AG20443 (cell line): ENCODE data around the gene BTF3.

Source experiments
- DNase-seq: peaks from one replicate; pipeline ENCODE4 v3.0.0; 2012; ENCODE audit warnings: low spot score, mixed read lengths

The BTF3 gene

GRCh38 chr5:73523861-73524260, 25.6 kb downstream of the BTF3 start:
- no peak for DNase-seq

DNA sequence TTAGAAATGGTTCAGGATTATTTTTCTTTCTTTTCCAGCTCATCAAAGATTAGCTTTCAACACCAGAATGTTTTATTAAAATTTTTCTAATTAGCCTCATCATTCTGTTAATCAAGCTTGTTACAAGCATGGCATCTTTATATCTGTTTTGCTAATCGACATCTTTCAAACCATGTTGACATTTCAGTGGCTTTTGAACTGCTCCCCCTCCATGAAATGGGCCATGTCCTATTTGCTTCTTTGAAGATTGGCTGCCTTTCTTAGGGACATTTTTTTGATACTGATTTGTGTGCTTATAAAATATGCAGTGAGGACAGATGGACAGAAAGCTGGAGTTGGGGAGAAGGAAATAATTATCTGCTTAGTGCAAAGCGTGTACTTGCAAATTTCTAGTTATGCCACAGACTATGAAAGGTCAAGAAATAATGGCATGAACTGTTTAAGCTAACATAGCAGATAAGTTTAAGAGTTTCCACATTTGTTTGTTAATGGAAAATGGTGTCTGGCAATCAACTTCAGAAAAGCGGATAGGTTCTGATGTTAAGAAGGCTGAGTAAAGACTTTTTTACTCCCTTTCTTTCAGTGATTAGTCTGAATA, 27.5 kb downstream of the BTF3 start:
- no peak for DNase-seq

GRCh38 chr5:73528248-73528647, 30.0 kb downstream of the BTF3 start:
- no peak for DNase-seq

GRCh38 chr5:73529081-73529480, 30.8 kb downstream of the BTF3 start:
- no peak for DNase-seq

- peak; percentile 38 for DNase-seq
These were observed 33.1 kb downstream of the BTF3 start for GRCh38 chr5:73531356-73531755.

DNA sequence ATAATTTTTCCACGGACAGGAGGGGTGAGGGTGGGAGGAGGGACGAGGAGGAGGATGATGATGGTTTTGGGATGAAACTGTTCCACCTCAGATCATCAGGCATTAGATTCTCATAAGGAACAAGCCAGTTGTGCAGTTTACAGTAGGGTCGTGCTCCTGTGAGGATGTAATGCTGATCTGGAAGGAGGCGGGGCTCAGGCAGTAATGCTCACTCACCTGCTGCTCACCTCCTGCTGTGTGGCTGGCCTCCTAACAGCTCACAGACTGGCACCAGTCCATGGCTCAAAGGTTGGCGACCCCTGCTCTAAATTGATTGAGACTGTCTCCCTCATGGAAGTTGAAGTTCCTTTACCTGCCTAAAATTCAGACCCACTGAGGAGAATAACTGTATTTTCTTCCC, 34.0 kb downstream of the BTF3 start:
- no peak for DNase-seq

DNA sequence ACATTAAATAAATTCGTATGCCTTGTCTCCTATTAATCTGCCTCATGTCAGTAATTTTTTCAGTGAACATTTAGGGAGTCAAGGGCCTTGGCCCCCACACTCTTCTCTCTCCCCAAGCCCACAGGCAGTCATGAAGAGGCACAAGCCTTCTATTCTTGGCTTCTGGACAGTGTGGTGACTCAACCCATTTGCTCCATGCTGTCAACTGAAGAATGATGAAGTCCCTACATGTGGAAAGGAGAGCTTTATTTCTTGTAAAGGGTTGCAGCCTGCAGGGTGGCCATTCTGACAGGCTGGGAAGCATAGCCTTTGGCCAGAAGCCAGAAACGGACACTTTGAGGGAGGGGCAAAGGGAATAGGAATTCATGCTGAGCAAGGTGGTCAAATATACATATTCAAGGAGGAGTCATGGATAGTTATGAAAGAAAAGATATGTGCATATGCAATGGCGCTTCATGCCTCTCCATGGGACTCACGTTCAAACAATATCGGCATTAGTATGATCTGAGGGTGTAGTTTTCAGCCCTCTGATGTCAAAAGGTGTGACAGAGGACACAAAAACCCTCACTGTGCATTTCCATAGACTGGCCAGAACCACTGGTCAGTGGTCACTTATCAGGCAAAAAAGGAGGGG, 35.9 kb downstream of the BTF3 start:
- DNase-seq: peak; percentile 48

- DNase-seq: no peak
These were observed 36.7 kb downstream of the BTF3 start for GRCh38 chr5:73534971-73535370.

- no peak for DNase-seq
These were observed 41.5 kb downstream of the BTF3 start for GRCh38 chr5:73539730-73540129.

GRCh38 chr5:73540192-73540591, 42.0 kb downstream of the BTF3 start:
- DNase-seq: peak; percentile 61

GRCh38 chr5:73542020-73542419, 43.8 kb downstream of the BTF3 start:
- DNase-seq: no peak

- no peak for DNase-seq
These were observed 46.5 kb downstream of the BTF3 start for GRCh38 chr5:73544429-73545402.

DNA sequence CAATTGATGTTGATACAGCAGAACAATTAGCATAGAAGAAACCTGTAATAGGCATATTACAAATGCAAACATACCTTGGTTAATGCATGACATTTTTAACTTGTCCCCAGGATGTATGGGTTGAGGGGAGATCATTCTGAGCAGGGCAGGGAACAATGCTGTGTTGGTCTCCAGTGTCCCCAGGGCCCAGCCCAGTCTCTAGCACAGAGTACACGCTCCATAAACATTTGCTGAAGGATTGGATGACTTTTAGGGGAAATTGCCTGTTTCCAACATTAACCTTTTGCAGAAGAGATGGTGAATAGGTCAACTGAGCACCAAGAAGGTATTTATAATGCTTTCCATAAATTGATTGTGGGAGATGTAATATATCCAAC, 47.1 kb downstream of the BTF3 start:
- no peak for DNase-seq

DNA sequence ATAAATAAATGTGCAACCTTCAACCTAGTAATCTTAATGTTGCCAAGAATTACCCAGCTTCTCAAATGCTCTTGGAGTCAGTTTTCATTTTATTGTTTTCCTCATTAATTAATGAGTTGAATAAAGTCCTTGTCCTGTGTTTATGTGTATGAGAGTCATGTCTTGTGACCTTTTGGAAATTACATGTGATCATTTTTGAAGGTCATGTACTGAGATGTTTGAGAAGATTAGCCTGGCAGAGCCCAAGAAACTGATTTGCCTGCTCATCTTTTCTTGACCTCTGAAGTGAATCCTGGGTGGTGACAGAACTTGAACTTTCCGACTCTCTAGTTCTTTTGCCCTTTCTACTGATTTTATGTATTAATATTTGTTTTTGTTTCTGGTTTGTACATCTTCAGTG, 51.8 kb downstream of the BTF3 start:
- DNase-seq: no peak

DNA sequence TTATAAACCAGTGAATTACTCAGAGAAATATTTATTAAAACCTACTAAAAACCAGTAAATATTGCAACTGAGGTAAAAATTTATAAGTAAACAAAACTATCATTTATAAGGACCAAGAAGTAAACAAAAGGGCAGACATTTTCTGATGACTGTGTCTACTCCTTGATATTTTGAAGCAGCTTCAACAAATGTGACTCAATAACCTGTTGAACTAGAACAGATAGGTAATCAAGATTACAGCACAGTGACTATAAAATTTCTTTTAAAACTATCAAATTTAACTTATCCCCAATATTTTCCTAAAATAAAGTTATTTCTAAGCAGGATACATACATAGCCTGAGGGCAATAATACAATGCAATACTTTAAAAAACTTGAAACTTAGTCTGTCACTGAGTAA, 54.4 kb downstream of the BTF3 start:
- no peak for DNase-seq
